Testis (tissue), 3 donors: ENCODE measurements around the gene COPZ1. TPM values are rescaled to one million over a fixed set of nuclear protein-coding genes. Genes with fewer than 3 reads are reported as not detected.

ENCODE experiments used
- DNase-seq: peaks from one replicate; pipeline ENCODE4 v3.0.0-alpha.2; 2019
- H3K27ac ChIP-seq, 2 donors: fragments of 200-600 bp; sonication (generic); one replicate each; pipeline ENCODE4 v1.5.1; 2019
- H3K27me3 ChIP-seq: fragments of 200-600 bp; sonication (generic); one replicate; pipeline ENCODE4 v1.5.1; 2019
- H3K36me3 ChIP-seq: fragments of 200-600 bp; sonication (generic); one replicate; pipeline ENCODE4 v1.5.1; 2017; ENCODE audit warnings: low read depth; ENCODE audit errors: missing control alignments
- H3K4me1 ChIP-seq: fragments of 200-600 bp; sonication (generic); one replicate; pipeline ENCODE4 v1.5.1; 2019
- H3K4me3 ChIP-seq, 2 donors: fragments of 200-600 bp; sonication (generic); one replicate each; pipeline ENCODE4 v1.5.1; 2017 to 2019
- H3K9me3 ChIP-seq: fragments of 200-600 bp; sonication (generic); one replicate; pipeline ENCODE4 v1.5.1; 2017
- CTCF ChIP-seq, 3 experiments: fragments of 450-650 bp in 2 of 3; fragments of 200-600 bp in 1 of 3; sonication (generic) in 1 of 3; IDR thresholded peaks; one replicate each; pipeline ENCODE4 v1.5.1; 2016 to 2019; ENCODE audit warnings: antibody characterized with exemption in 3 of 3, mild to moderate bottlenecking in 2 of 3, moderate library complexity in 1 of 3
- POLR2A ChIP-seq: fragments of 450-650 bp; IDR thresholded peaks from one replicate; pipeline ENCODE4 v1.6.1; 2017; ENCODE audit warnings: antibody characterized with exemption, mild to moderate bottlenecking, moderate library complexity
- WGBS, 2 donors: methylation state at CpG; one replicate each; pipeline ENCODE4 v1.1.5; 2018; 5-methylcytosine and 5-hydroxymethylcytosine counted together
- intact Hi-C: fragments of 100-400 bp; cut with DNase I; formaldehyde crosslinking; loops from one replicate; pipeline ENCODE4 v1.15.1; 2023; ENCODE audit warnings: low total_unique reads
- microRNA counts, 2 donors: library from miRNA; unstranded; fragments of <30 nt; microRNA quantifications; one replicate each; lab custom pipeline; 2016
- microRNA-seq, 2 donors: library from miRNA; unstranded; fragments of <30 nt; microRNA quantifications; one replicate each; pipeline ENCODE4, GENCODE V29; 2016; ENCODE audit warnings: borderline number of aligned reads in 2 of 2, borderline replicate concordance in 1 of 2
- polyA plus RNA-seq: library from polyadenylated mRNA; stranded (reverse); fragments of 350-450 nt; fragmentation: Illumina TruSeq; extraction: RNeasy Lipid Tissue Mini Kit (QIAGEN cat#74804); gene quantifications from one replicate; pipeline ENCODE4 v1.2.3, GENCODE V29; 2014; ENCODE audit warnings: low read depth, low replicate concordance; ENCODE audit not compliant: insufficient read depth
- small RNA-seq, 2 donors: library from RNA; depleted of rRNA; stranded (forward); fragments of <200 nt; gene quantifications; one replicate each; pipeline ENCODE3, GENCODE V24; 2016
- total RNA-seq, 2 donors: library from RNA; depleted of rRNA; stranded (reverse); fragments of >200 nt; gene quantifications; one replicate each; pipeline ENCODE4 v1.2.3, GENCODE V29; 2016

Gene COPZ1
- total and polyA plus RNA-seq, 3 donors from 2014 or later: 45.9 to 123 (median 63.9) TPM

GRCh38 chr12:54398218-54398617 is 73.3 kb downstream of the COPZ1 start:
- Histone ChIP-seq H3K4me1 (no peaks in the 10 kb centered on the region), H3K4me3 (no peak overlapping the region), H3K9me3 (no peaks in the 10 kb centered on the region), H3K27ac (no peak overlapping the region), H3K27me3 (no peaks in the 10 kb centered on the region), H3K36me3 (no peaks in the 10 kb centered on the region)
- no peak for TF ChIP-seq CTCF (IDR thresholded peaks at IDR 0.05)
- no peak for TF ChIP-seq POLR2A
- intact Hi-C loops: loop anchor here (5.0 kb wide), 1 partner anchor 39 kb away; no protein-coding TSS in a partner anchor
- no peak for DNase-seq
- 83 to 93% methylated on average over 2 of the region's 2 CpGs for WGBS, 2 donors

DNA sequence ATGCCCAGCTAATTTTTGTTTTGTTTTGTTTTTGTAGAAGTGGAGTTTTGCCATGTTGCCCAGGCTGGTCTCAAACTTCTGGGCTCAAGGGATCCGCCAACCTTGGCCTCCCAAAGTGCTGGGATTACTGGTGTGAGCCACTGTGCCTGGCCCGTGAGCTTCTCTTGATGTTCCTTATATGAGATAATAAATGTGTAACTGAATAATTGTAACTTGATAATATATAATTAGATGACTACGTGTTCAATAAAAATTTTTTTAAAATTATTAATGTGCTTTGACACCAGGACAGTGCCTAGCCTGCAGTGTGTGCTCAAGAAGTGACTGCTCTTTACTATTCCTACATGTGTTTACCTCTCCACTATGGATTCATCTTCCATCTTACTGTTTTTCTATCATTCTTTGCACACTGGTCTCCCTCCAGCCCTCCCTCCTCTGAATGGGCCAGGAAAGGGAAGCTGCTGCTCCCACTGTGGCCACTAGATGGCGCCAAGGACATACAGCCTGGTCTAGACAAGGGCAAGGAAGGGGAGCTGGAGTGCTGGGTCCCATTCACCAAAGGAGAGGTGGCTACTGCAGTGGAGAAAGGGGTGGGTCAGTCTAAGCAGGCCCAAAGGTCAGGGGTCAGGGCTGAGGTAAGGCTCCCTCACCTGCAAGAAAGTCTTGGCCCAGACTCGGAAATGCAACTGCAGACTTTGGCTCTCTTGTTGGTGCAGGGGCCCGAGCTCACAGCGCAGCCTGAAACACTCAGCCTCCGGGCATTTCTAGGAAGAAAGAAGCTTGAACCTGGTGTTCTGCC is 74.3 kb downstream of the COPZ1 start:
- Histone ChIP-seq H3K27ac (no peak overlapping the region), H3K4me3 (no peak overlapping the region), H3K36me3 (no peaks in the 10 kb centered on the region), H3K9me3 (no peaks in the 10 kb centered on the region), H3K4me1 (no peaks in the 10 kb centered on the region), H3K27me3 (no peaks in the 10 kb centered on the region)
- DNase-seq: peak; percentile 92
- WGBS, 2 donors: 73 to 78% methylated on average over 7 to 8 of the region's 8 CpGs
- intact Hi-C loops: loop anchor here (5.0 kb wide), 1 partner anchor 38 kb away; no protein-coding TSS in a partner anchor
- TF ChIP-seq POLR2A (no peak), CTCF (IDR thresholded peaks at IDR 0.05) (peak; percentile 86 to 97 (median 87))

DNA sequence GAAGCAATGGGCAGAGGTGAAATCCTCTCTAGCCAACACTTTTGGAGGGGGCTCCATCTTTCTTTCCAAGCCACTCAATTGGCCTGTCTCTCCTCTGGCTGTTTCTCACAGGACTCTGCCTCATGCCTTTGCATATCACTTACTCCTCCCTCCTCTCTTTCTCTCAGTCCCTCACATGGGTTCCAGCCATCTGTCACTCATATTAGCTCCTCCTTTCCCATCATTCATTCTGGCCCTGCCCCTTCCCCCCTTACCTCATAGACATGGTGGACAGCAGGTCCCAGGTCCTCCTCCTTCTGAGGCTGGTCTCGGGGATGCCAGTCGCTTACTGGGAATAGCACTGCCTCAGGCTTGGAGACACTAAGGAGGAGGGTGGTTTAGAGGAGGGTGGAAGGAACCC is 76.2 kb downstream of the COPZ1 start:
- no peaks in the 10 kb centered on the region for H3K36me3 ChIP-seq
- H3K4me1 ChIP-seq: no peaks in the 10 kb centered on the region
- TF ChIP-seq CTCF (IDR thresholded peaks at IDR 0.05) (no peak), POLR2A (no peak)
- no peak overlapping the region for H3K27ac ChIP-seq
- no peaks in the 10 kb centered on the region for H3K9me3 ChIP-seq
- H3K27me3 ChIP-seq: no peaks in the 10 kb centered on the region
- 92 to 94% methylated on average over 2 of the region's 2 CpGs for WGBS, 2 donors
- no peak overlapping the region for H3K4me3 ChIP-seq
- intact Hi-C loops: no loop called here
- no peak for DNase-seq

MicroRNA genes within 50 kb of the gene (microRNA counts, 767-probe panel; counts per million panel counts)
- 7,633 to 8,150 counts per million in 2 donors for microRNA hsa-miR-148b-3p (lab: Ali Mortazavi, UCI)

Small RNA genes lying within 50 kb of the gene (microRNA-seq; reads per million reads assigned to microRNA genes)
- gene MIR148B: 118 to 234 reads per million in 2 donors

Small RNA genes lying within 50 kb of the gene (small RNA-seq; reads per million reads assigned to genes)
- gene MIR148B (11.0 to 13.6 reads per million in 2 donors), gene RN7SL744P (0 reads per million in 2 donors), gene RNU6-950P (0 reads per million in 2 donors)

Other genes with a start within 250 kb of the COPZ1 start
- gene SMUG1, start 136.1 kb upstream of the COPZ1 start, total RNA-seq: 10 to 100 TPM; 33.8 to 37.2 TPM
- 35.8 TPM for gene SMUG1, start 136.1 kb upstream of the COPZ1 start, polyA plus RNA-seq
- gene CBX5, start 45.0 kb upstream of the COPZ1 start, total RNA-seq: 10 to 100 TPM; 52.7 to 63.9 TPM
- 66.4 TPM for gene CBX5, start 45.0 kb upstream of the COPZ1 start, polyA plus RNA-seq
- 100 to 1,000 TPM; 250 to 293 TPM for gene HNRNPA1, start 44.4 kb upstream of the COPZ1 start, total RNA-seq
- gene HNRNPA1, start 44.4 kb upstream of the COPZ1 start, polyA plus RNA-seq: 534 TPM
- gene NFE2, start 24.1 kb upstream of the COPZ1 start, total RNA-seq: 1 to 10 TPM in 1 of 2 donors, under 1 TPM in 1; 0.94 to 1.9 TPM
- gene NFE2, start 24.1 kb upstream of the COPZ1 start, polyA plus RNA-seq: 2.6 TPM
- gene GPR84, start 39.4 kb downstream of the COPZ1 start, total RNA-seq: under 1 TPM in 1 of 2 donors, not detected in 1; 0.43 TPM
- gene GPR84, start 39.4 kb downstream of the COPZ1 start, polyA plus RNA-seq: 0.58 TPM
- gene ZNF385A, start 59.6 kb downstream of the COPZ1 start, total RNA-seq: 1 to 10 TPM; 3.5 to 5.6 TPM
- gene ZNF385A, start 59.6 kb downstream of the COPZ1 start, polyA plus RNA-seq: 10.9 TPM
- gene ITGA5, start 94.1 kb downstream of the COPZ1 start, total RNA-seq: 10 to 100 TPM in 1 of 2 donors, 1 to 10 TPM in 1; 9.0 to 10.7 TPM
- 16.3 TPM for gene ITGA5, start 94.1 kb downstream of the COPZ1 start, polyA plus RNA-seq
- 100 to 1,000 TPM; 109 to 191 TPM for gene GTSF1, start 148.5 kb downstream of the COPZ1 start, total RNA-seq
- 456 TPM for gene GTSF1, start 148.5 kb downstream of the COPZ1 start, polyA plus RNA-seq
- gene NCKAP1L, start 172.6 kb downstream of the COPZ1 start, total RNA-seq: 1 to 10 TPM; 4.0 to 5.0 TPM
- 9.0 TPM for gene NCKAP1L, start 172.6 kb downstream of the COPZ1 start, polyA plus RNA-seq
- gene PDE1B, start 224.5 kb downstream of the COPZ1 start, total RNA-seq: 1 to 10 TPM; 3.4 to 4.1 TPM
- gene PDE1B, start 224.5 kb downstream of the COPZ1 start, polyA plus RNA-seq: 5.4 TPM